ENCODE data around the gene SLCO4C1. TPM values are rescaled to one million over a fixed set of nuclear protein-coding genes. Genes with fewer than 3 reads are reported as not detected.

Gene SLCO4C1
- total and polyA plus RNA-seq, 3 experiments from 2014 or later: 0.09 to 1.2 (median 0.11) TPM

DNA sequence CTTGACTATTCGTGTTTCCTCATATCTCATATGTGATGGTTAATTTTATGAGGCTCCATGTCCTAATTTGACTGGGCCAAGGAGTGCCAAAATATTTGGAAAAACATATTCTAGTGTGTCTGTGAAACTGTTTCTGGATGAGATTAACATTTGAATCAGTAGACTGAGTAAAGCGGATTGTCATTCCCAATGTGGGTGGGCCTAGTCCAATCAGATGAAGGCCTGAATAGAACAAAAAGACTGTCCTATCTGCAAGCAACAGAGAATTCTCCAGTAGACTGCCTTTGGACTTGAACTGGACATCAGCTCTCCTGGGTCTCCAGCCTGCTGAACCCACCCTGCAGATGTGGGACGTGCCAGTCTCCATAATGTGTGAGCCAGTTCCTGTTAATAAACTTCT lies 13.5 kb upstream of the SLCO4C1 start:
- POLR2A ChIA-PET: no interaction called here
- Histone ChIP-seq H3K27me3 (ENCODE audit: insufficient read depth, low read length, poor library complexity, severe bottlenecking) (no peaks in the 10 kb centered on the region), H3K4me1 (ENCODE audit: insufficient read depth, low read length) (no peaks in the 10 kb centered on the region), H3K27ac (ENCODE audit: low read depth, low read length) (no peak overlapping the region), H3K36me3 (ENCODE audit: insufficient read depth, low read length) (no peaks in the 10 kb centered on the region), H3K4me3 (ENCODE audit: low read length) (no peak overlapping the region), H3K9me3 (ENCODE audit: low read length) (no peaks in the 10 kb centered on the region)
- H3K4me1 Mint-ChIP-seq: no peaks in the 10 kb centered on the region
- no peaks in the 10 kb centered on the region for H3K27me3 Mint-ChIP-seq
- no peaks in the 10 kb centered on the region for H3K36me3 Mint-ChIP-seq
- CTCF ChIA-PET: no interaction called here
- no peak overlapping the region for H3K27ac Mint-ChIP-seq
- no peak for DNase-seq
- no peaks in the 10 kb centered on the region for H3K9me3 Mint-ChIP-seq
- no peak overlapping the region for H3K4me3 Mint-ChIP-seq

DNA sequence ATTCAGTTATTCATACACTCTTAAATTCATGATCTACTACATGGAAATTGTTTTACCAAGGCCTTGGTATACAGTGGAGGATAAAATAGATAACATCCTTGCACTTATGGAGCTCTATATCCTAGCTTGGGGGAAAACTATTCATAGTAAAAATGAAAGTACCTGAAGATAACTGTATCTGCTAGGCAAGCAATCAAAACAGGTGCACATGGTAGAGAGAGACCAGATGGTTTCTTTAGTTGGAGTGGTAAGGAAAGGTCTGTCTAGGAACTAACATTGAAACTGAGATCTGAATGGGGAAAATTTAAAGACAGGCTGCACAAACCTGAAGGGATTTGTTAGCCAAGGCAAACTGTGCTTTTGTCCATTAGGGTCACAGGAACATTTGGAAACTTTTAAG lies 11.1 kb upstream of the SLCO4C1 start:
- H3K27me3 Mint-ChIP-seq: no peaks in the 10 kb centered on the region

DNA sequence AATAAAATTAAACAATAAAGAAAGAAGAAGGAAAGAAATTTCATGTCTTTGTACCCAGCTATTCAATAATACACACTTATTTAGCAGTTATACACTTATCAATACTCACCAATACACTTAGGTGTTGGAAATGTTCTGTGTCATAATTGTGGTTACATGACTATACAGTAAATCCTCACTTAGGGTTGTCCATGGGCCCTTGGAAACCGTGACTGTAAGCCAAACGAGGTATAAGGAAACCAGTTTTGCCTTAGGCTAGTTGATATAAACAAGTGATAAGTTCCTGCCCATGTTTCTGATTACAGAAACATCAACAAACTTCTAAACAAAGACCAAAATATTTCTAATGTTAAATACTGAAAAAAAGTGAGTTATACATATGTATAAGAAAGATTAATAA lies 10.0 kb upstream of the SLCO4C1 start:
- no peaks in the 10 kb centered on the region for H3K36me3 Mint-ChIP-seq
- peaks cover 0 to 2% (median 0%) of the 10 kb centered on the region in 5 donors for H3K9me3 Mint-ChIP-seq
- H3K27me3 Mint-ChIP-seq: no peaks in the 10 kb centered on the region
- no peaks in the 10 kb centered on the region for H3K4me1 Mint-ChIP-seq
- DNase-seq: no peak
- no peak overlapping the region for H3K4me3 Mint-ChIP-seq
- Histone ChIP-seq H3K27ac (ENCODE audit: low read depth, low read length) (no peak overlapping the region), H3K4me3 (ENCODE audit: low read length) (no peak overlapping the region), H3K4me1 (ENCODE audit: insufficient read depth, low read length) (no peaks in the 10 kb centered on the region), H3K9me3 (ENCODE audit: low read length) (no peaks in the 10 kb centered on the region), H3K27me3 (ENCODE audit: insufficient read depth, low read length, poor library complexity, severe bottlenecking) (no peaks in the 10 kb centered on the region), H3K36me3 (ENCODE audit: insufficient read depth, low read length) (no peaks in the 10 kb centered on the region)
- POLR2A ChIA-PET: no interaction called here
- CTCF ChIA-PET: no interaction called here
- no peak overlapping the region for H3K27ac Mint-ChIP-seq

More for the DNA sequence above, 11.1 kb upstream of the SLCO4C1 start:
- Histone ChIP-seq H3K36me3 (ENCODE audit: insufficient read depth, low read length) (no peaks in the 10 kb centered on the region), H3K9me3 (ENCODE audit: low read length) (no peaks in the 10 kb centered on the region), H3K27me3 (ENCODE audit: insufficient read depth, low read length, poor library complexity, severe bottlenecking) (no peaks in the 10 kb centered on the region), H3K4me3 (ENCODE audit: low read length) (no peak overlapping the region), H3K4me1 (ENCODE audit: insufficient read depth, low read length) (no peaks in the 10 kb centered on the region), H3K27ac (ENCODE audit: low read depth, low read length) (no peak overlapping the region)
- no peaks in the 10 kb centered on the region for H3K36me3 Mint-ChIP-seq
- ChIA-PET POLR2A (no interaction called here), CTCF (no interaction called here)
- no peak for DNase-seq
- no peaks in the 10 kb centered on the region for H3K9me3 Mint-ChIP-seq
- no peaks in the 10 kb centered on the region for H3K4me1 Mint-ChIP-seq
- H3K27ac Mint-ChIP-seq: no peak overlapping the region
- H3K4me3 Mint-ChIP-seq: no peak overlapping the region

DNA sequence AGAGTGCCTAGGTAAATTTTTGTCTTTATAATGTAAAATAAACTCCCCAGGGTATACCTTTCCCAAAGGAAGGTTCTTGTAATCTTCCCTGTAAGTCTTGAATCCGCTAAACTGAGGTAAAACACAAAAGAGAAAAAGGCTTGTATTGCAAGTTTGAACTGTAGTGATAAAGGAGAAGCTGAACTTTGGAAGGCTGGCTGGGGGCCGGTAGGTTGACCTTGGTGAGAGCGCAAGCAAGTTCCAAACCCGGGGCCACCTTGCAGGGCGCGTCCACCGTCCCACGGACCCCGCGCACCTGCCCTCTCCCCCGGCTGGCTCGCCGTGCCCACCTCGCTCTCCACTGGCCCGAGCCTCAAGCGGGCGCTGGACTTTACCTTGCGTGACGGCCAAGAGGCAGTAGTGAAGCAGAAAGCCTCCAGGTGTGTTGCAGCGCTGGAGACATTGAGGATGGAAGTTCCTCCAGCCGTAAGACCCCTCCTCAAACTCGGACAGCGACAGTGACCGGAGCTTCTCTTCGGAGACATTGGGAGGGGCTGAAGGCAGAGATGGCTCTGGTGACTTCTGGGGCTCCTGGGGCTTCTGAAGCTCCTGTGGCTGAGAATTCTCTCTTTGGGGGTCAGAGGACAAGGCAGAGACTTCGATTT lies 428 bp downstream of the SLCO4C1 start:
- no peaks in the 10 kb centered on the region for H3K36me3 Mint-ChIP-seq
- ChIA-PET POLR2A (no interaction called here), CTCF (no interaction called here)
- peak overlapping the region; percentile 84 to 98 (median 91) for H3K4me3 Mint-ChIP-seq
- H3K4me1 ChIP-seq (ENCODE audit: insufficient read depth, low read length): peaks cover 9% of the 10 kb centered on the region
- H3K4me3 ChIP-seq (ENCODE audit: low read length): peak overlapping the region; percentile 79
- H3K4me1 Mint-ChIP-seq: peaks cover 24 to 30% (median 26%) of the 10 kb centered on the region in 3 donors
- H3K36me3 ChIP-seq (ENCODE audit: insufficient read depth, low read length): no peaks in the 10 kb centered on the region
- H3K27me3 Mint-ChIP-seq: peaks cover 2 to 10% of the 10 kb centered on the region in 2 donors
- no peaks in the 10 kb centered on the region for H3K9me3 ChIP-seq (ENCODE audit: low read length)
- H3K27me3 ChIP-seq (ENCODE audit: insufficient read depth, low read length, poor library complexity, severe bottlenecking): no peaks in the 10 kb centered on the region
- H3K9me3 Mint-ChIP-seq: no peaks in the 10 kb centered on the region
- no peak for DNase-seq
- peak overlapping the region; percentile 59 for H3K27ac ChIP-seq (ENCODE audit: low read depth, low read length)
- H3K27ac Mint-ChIP-seq: peak overlapping the region in 7 of 8 donors; percentile 24 to 90 (median 71)

DNA sequence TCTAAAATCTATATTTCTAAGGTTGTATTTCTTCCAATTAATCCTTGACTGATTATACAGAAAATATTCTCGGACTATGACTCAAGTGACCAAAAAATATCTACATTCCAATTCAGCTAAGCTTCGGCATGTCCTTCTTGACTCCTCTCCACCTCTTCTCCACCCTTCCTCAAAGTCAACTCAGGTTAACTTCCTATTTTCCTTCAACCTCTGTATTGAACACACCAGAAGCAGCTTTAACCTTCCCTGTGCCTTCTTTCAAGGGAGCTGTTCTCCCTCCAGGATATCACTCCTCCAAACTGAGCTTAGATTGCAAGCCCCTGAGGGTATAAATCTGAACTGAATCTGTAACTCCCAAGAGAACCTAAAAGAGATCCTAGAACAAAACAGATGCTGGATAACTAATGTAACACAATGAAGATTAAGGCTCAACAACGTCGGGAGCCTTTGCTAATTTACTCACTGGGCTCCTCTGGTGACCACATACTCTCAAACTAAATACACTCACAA lies 1.1 kb downstream of the SLCO4C1 start:
- H3K9me3 Mint-ChIP-seq: no peaks in the 10 kb centered on the region
- DNase-seq: no peak
- H3K36me3 ChIP-seq (ENCODE audit: insufficient read depth, low read length): no peaks in the 10 kb centered on the region
- CTCF ChIA-PET: no interaction called here
- peaks cover 2 to 10% of the 10 kb centered on the region in 2 donors for H3K27me3 Mint-ChIP-seq
- peaks cover 9% of the 10 kb centered on the region for H3K4me1 ChIP-seq (ENCODE audit: insufficient read depth, low read length)
- H3K27ac Mint-ChIP-seq: peak overlapping the region in 4 of 8 donors; percentile 14 to 90 (median 56)
- no peak overlapping the region for H3K4me3 ChIP-seq (ENCODE audit: low read length)
- POLR2A ChIA-PET: no interaction called here
- no peak overlapping the region for H3K27ac ChIP-seq (ENCODE audit: low read depth, low read length)
- peaks cover 24 to 30% (median 26%) of the 10 kb centered on the region in 3 donors for H3K4me1 Mint-ChIP-seq
- peak overlapping the region; percentile 84 to 98 (median 91) for H3K4me3 Mint-ChIP-seq
- no peaks in the 10 kb centered on the region for H3K27me3 ChIP-seq (ENCODE audit: insufficient read depth, low read length, poor library complexity, severe bottlenecking)
- H3K9me3 ChIP-seq (ENCODE audit: low read length): no peaks in the 10 kb centered on the region
- H3K36me3 Mint-ChIP-seq: no peaks in the 10 kb centered on the region

DNA sequence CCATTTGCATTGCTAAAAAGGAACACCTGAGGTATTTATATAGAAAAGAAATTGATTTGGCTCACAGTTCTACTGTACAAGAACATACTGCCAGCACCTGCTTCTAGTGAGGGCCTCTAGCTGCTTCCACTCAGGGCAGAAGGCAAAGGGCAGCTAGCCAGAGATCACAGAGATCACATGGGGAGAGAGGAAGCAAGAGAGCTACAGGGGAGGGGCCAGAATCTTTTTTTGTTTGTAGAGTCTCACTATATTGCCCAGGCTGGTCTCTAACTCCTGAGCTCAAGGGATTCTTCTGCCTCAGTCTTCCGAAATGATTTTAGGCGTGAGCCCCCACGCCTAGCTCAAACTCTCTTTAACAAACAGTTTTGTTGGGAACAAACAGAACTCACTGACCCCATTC lies 6.1 kb downstream of the SLCO4C1 start:
- Mint-ChIP-seq H3K4me3 (peak overlapping the region in 1 of 7 donors; percentile 37), H3K27me3 (peaks cover 4 to 7% of the 10 kb centered on the region in 2 donors), H3K36me3 (no peaks in the 10 kb centered on the region), H3K27ac (no peak overlapping the region), H3K4me1 (peaks cover 6 to 11% (median 7%) of the 10 kb centered on the region in 3 donors), H3K9me3 (no peaks in the 10 kb centered on the region)
- ChIA-PET POLR2A (no interaction called here), CTCF (no interaction called here)
- Histone ChIP-seq H3K27me3 (ENCODE audit: insufficient read depth, low read length, poor library complexity, severe bottlenecking) (no peaks in the 10 kb centered on the region), H3K4me1 (ENCODE audit: insufficient read depth, low read length) (peaks cover 3% of the 10 kb centered on the region), H3K4me3 (ENCODE audit: low read length) (no peak overlapping the region), H3K36me3 (ENCODE audit: insufficient read depth, low read length) (no peaks in the 10 kb centered on the region), H3K9me3 (ENCODE audit: low read length) (no peaks in the 10 kb centered on the region), H3K27ac (ENCODE audit: low read depth, low read length) (no peak overlapping the region)
- no peak for DNase-seq

DNA sequence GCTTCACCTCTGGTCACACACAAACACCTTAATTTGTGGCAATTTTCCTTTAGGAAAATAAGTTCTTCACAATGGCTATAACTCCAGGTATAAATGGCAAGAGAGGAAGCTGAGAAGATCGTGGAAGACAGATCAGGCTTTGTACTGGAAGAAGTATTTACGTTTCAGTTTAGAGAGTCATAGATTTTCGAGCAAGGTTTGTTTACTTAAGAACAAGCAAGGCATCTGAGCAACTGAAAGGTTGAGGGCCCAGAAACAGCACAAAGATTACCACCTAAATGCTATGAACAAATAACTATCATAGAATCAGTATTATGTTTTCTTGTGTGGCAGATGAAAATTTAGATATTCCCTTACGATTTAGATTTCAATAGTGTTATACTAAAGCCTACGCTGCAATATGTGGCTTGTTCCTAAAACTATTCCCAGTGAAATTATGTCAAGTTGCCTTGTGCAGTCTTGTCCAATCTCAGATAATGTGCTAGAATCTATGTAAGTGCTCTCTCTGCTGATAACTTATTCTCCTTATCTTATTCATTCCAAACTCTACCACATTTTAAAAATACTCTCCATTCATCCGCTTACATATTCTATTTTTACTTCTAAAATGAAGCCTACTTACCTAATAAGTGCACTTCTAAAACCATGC lies 6.7 kb downstream of the SLCO4C1 start:
- no peak overlapping the region for H3K4me3 ChIP-seq (ENCODE audit: low read length)
- H3K27me3 Mint-ChIP-seq: peaks cover under 1 to 1% of the 10 kb centered on the region in 2 donors
- no peak overlapping the region for H3K27ac Mint-ChIP-seq
- no peak for DNase-seq
- H3K27me3 ChIP-seq (ENCODE audit: insufficient read depth, low read length, poor library complexity, severe bottlenecking): no peaks in the 10 kb centered on the region
- peaks cover under 1 to 7% (median 1%) of the 10 kb centered on the region in 3 donors for H3K4me1 Mint-ChIP-seq
- no peaks in the 10 kb centered on the region for H3K36me3 Mint-ChIP-seq
- no peaks in the 10 kb centered on the region for H3K36me3 ChIP-seq (ENCODE audit: insufficient read depth, low read length)
- H3K4me1 ChIP-seq (ENCODE audit: insufficient read depth, low read length): no peaks in the 10 kb centered on the region
- ChIA-PET CTCF (no interaction called here), POLR2A (no interaction called here)
- no peak overlapping the region for H3K4me3 Mint-ChIP-seq
- H3K27ac ChIP-seq (ENCODE audit: low read depth, low read length): no peak overlapping the region
- no peaks in the 10 kb centered on the region for H3K9me3 ChIP-seq (ENCODE audit: low read length)
- no peaks in the 10 kb centered on the region for H3K9me3 Mint-ChIP-seq

DNA sequence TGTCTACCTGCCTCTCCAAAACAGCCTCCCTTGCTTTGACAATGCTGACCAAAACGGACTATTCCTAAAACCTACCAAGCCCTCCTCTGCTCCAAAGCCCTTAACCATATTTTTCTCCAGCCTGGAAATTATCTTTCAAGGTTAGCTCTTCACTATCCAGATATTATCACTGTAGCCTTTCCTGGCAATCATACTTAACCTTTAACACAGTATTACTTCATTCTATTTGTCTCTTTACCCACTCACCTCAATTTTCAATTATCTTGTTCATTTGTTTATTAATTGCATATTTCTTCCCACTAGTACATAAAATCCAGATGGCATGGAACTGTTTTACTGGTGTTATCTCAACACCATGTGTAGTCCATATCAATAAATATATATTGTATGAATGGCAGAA lies 7.5 kb downstream of the SLCO4C1 start:
- Histone ChIP-seq H3K27ac (ENCODE audit: low read depth, low read length) (no peak overlapping the region), H3K4me3 (ENCODE audit: low read length) (no peak overlapping the region), H3K27me3 (ENCODE audit: insufficient read depth, low read length, poor library complexity, severe bottlenecking) (no peaks in the 10 kb centered on the region), H3K9me3 (ENCODE audit: low read length) (no peaks in the 10 kb centered on the region), H3K36me3 (ENCODE audit: insufficient read depth, low read length) (no peaks in the 10 kb centered on the region), H3K4me1 (ENCODE audit: insufficient read depth, low read length) (no peaks in the 10 kb centered on the region)
- H3K4me1 Mint-ChIP-seq: peaks cover 0 to 13% (median 5%) of the 10 kb centered on the region in 3 donors
- ChIA-PET CTCF (no interaction called here), POLR2A (no interaction called here)
- no peak overlapping the region for H3K4me3 Mint-ChIP-seq
- DNase-seq: no peak
- no peaks in the 10 kb centered on the region for H3K9me3 Mint-ChIP-seq
- H3K36me3 Mint-ChIP-seq: no peaks in the 10 kb centered on the region
- H3K27ac Mint-ChIP-seq: no peak overlapping the region
- peaks cover 0 to 1% of the 10 kb centered on the region in 2 donors for H3K27me3 Mint-ChIP-seq
